Adrenal gland (tissue), 5 donors: ENCODE results near the gene LAMB4.

ENCODE experiments used
- POLR2A ChIP-seq, 2 donors: fragments of 450-650 bp; IDR thresholded peaks; one replicate each; pipeline ENCODE4 v1.6.1; 2017; ENCODE audit warnings: antibody characterized with exemption in 2 of 2, mild to moderate bottlenecking in 2 of 2, moderate library complexity in 1 of 2
- TF ChIP-seq, protein P1 (sequence below), 6 experiments: fragments of 450-650 bp in 4 of 6; fragments of 200-600 bp in 2 of 6; sonication (generic) in 1 of 6; IDR thresholded peaks; 1 replicate in 5 of 6; 2 replicates in 1 of 6; pipeline versions ENCODE4 v1.5.1 to v1.8.0; 2016 to 2021; ENCODE audit warnings: antibody characterized with exemption in 6 of 6, mild to moderate bottlenecking in 2 of 6, moderate library complexity in 1 of 6
- donor health status: DM: no; HTN: no; CAD: no.

DNA sequence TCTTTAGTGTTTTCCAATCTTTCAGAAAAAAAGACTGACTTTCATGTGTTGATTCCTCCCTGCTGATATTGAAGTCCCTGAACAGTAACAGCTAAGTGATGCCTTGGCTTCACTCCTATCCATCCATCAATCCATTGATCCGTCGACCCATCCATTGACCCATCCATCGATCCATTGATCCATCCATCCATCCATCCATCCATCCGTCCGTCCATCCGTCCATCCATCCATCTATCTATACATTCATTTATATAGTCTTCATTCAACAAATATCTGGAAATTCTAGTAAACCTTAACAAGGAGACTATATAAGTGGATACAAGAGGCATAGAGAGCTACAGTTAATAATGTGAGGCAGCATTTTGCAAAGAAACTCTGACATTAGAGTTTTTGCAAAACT is 105.6 kb downstream of the LAMB4 start:
- TF ChIP-seq, protein P1, sequence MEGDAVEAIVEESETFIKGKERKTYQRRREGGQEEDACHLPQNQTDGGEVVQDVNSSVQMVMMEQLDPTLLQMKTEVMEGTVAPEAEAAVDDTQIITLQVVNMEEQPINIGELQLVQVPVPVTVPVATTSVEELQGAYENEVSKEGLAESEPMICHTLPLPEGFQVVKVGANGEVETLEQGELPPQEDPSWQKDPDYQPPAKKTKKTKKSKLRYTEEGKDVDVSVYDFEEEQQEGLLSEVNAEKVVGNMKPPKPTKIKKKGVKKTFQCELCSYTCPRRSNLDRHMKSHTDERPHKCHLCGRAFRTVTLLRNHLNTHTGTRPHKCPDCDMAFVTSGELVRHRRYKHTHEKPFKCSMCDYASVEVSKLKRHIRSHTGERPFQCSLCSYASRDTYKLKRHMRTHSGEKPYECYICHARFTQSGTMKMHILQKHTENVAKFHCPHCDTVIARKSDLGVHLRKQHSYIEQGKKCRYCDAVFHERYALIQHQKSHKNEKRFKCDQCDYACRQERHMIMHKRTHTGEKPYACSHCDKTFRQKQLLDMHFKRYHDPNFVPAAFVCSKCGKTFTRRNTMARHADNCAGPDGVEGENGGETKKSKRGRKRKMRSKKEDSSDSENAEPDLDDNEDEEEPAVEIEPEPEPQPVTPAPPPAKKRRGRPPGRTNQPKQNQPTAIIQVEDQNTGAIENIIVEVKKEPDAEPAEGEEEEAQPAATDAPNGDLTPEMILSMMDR (IDR thresholded peaks at IDR 0.05): no peak
- no peak for TF ChIP-seq POLR2A (IDR thresholded peaks at IDR 0.05)
